OCI-LY1 (cell line): ENCODE results near the gene C10orf67.

Experiments used
- EZH2 ChIP-seq: fragments of 200-600 bp; sonication (generic), shearing (Covaris generic); IDR thresholded peaks from 2 replicates; pipeline ENCODE4 v1.8.0; 2017; ENCODE audit warnings: borderline replicate concordance, mixed run types, mild to moderate bottlenecking, antibody characterized with exemption, low read length, moderate library complexity, mixed read lengths
- TF ChIP-seq, protein P1 (sequence below): fragments of 200-600 bp; sonication (generic), shearing (Covaris generic); IDR thresholded peaks from 2 replicates; pipeline ENCODE4 v1.5.1; 2017; ENCODE audit warnings: mild to moderate bottlenecking, antibody characterized with exemption, low read length, moderate library complexity, mixed read lengths

GRCh38 chr10:23196915-23197314 is 147.7 kb downstream of the C10orf67 start:
- TF ChIP-seq, protein P1, sequence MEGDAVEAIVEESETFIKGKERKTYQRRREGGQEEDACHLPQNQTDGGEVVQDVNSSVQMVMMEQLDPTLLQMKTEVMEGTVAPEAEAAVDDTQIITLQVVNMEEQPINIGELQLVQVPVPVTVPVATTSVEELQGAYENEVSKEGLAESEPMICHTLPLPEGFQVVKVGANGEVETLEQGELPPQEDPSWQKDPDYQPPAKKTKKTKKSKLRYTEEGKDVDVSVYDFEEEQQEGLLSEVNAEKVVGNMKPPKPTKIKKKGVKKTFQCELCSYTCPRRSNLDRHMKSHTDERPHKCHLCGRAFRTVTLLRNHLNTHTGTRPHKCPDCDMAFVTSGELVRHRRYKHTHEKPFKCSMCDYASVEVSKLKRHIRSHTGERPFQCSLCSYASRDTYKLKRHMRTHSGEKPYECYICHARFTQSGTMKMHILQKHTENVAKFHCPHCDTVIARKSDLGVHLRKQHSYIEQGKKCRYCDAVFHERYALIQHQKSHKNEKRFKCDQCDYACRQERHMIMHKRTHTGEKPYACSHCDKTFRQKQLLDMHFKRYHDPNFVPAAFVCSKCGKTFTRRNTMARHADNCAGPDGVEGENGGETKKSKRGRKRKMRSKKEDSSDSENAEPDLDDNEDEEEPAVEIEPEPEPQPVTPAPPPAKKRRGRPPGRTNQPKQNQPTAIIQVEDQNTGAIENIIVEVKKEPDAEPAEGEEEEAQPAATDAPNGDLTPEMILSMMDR, result no peak
- TF ChIP-seq EZH2, result no peak
